ENCODE data around the gene CAMK1D. TPM values are rescaled to one million over a fixed set of nuclear protein-coding genes. Genes with fewer than 3 reads are reported as not detected.
A peak's percentile ranks its signal among the peaks of the same experiment; 100 is the strongest.

Gene CAMK1D
- total RNA-seq, 1 donor from 2014 or later = 0.64 TPM

GRCh38 chr10:12749760-12750478 lies 400.6 kb downstream of the CAMK1D start:
- DNase-seq (ENCODE audit: low read depth in 2 of 2) = no peak

- DNase-seq (ENCODE audit: low read depth in 2 of 2) = no peak
Observed at GRCh38 chr10:12750526-12751201, 401.3 kb downstream of the CAMK1D start.

GRCh38 chr10:12755075-12755474 lies 405.7 kb downstream of the CAMK1D start:
- DNase-seq (ENCODE audit: low read depth in 2 of 2) = no peak

- no peak for DNase-seq (ENCODE audit: low read depth in 2 of 2)
Observed at GRCh38 chr10:12757351-12757750, 408.0 kb downstream of the CAMK1D start.

- no peak for DNase-seq (ENCODE audit: low read depth in 2 of 2)
Observed at GRCh38 chr10:12758271-12758670, 408.9 kb downstream of the CAMK1D start.

GRCh38 chr10:12766223-12766622 lies 416.9 kb downstream of the CAMK1D start:
- no peak for DNase-seq (ENCODE audit: low read depth in 2 of 2)

- DNase-seq (ENCODE audit: low read depth in 2 of 2) = no peak
Observed at GRCh38 chr10:12768156-12769100, 419.1 kb downstream of the CAMK1D start.

- DNase-seq (ENCODE audit: low read depth in 2 of 2) = no peak
Observed at GRCh38 chr10:12769323-12770044, 420.1 kb downstream of the CAMK1D start.

GRCh38 chr10:12771981-12772760 lies 422.8 kb downstream of the CAMK1D start:
- no peak for DNase-seq (ENCODE audit: low read depth in 2 of 2)

GRCh38 chr10:12772797-12773587 lies 423.6 kb downstream of the CAMK1D start:
- DNase-seq (ENCODE audit: low read depth in 2 of 2) = no peak

- DNase-seq (ENCODE audit: low read depth in 2 of 2) = no peak
Observed at GRCh38 chr10:12774204-12774894, 425.0 kb downstream of the CAMK1D start.

- no peak for DNase-seq (ENCODE audit: low read depth in 2 of 2)
Observed at GRCh38 chr10:12777840-12778585, 428.7 kb downstream of the CAMK1D start.

- DNase-seq (ENCODE audit: low read depth in 2 of 2) = no peak
Observed at GRCh38 chr10:12780634-12781601, 431.6 kb downstream of the CAMK1D start.

GRCh38 chr10:12781976-12782375 lies 432.6 kb downstream of the CAMK1D start:
- DNase-seq (ENCODE audit: low read depth in 2 of 2) = no peak

- peak; percentile 14 to 49 for DNase-seq (ENCODE audit: low read depth in 2 of 2)
Observed at GRCh38 chr10:12782537-12782936, 433.2 kb downstream of the CAMK1D start.

- no peak for DNase-seq (ENCODE audit: low read depth in 2 of 2)
Observed at GRCh38 chr10:12783293-12783692, 433.9 kb downstream of the CAMK1D start.

- no peak for DNase-seq (ENCODE audit: low read depth in 2 of 2)
Observed at GRCh38 chr10:12784646-12785045, 435.3 kb downstream of the CAMK1D start.
